GM18499 (cell line): ENCODE measurements around the gene CFAP20DC.
A peak's percentile ranks its signal among the peaks of the same experiment; 100 is the strongest.
"Not testable (repeated sequence)": the region's sequence is repeated elsewhere in the genome, so short reads cannot be mapped to it uniquely, and the experiment has no call there.

Experiments used
- ATAC-seq: cut with Tn5 transposase; IDR thresholded peaks from one replicate; pipeline ENCODE4 v1.9.1; 2021; ENCODE audit warnings: moderate number of reproducible peaks; ENCODE audit not compliant: insufficient read depth, unreplicated experiment

The CFAP20DC gene

DNA sequence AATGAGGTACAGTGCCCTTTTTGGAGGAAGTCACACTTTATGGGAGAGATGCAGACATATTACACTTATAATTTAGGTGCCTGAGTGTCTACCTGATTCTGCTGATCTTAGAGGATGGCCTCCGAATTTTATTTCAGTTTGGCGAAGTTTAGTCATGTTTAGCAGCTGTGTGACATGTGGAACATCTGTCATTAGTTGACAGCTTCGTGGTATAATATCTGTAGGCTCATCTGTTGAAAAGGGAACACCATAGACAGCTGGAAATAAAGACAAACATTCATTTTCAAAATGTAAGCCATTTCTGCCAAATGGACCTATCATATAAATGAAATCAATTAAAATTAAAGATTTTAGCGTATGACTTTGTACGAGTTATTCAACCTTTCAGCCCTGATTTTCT lies 165.4 kb downstream of the CFAP20DC start:
- no peak for ATAC-seq

- no peak for ATAC-seq
Observed at GRCh38 chr3:58880182-58880581, 169.6 kb downstream of the CFAP20DC start.

GRCh38 chr3:58874795-58875194 lies 175.0 kb downstream of the CFAP20DC start:
- ATAC-seq: peak; percentile 63

- peak; percentile 32 for ATAC-seq
Observed at GRCh38 chr3:58874248-58874741, 175.5 kb downstream of the CFAP20DC start.

- ATAC-seq: no peak
Observed at GRCh38 chr3:58868097-58868779, 181.6 kb downstream of the CFAP20DC start.

- no peak for ATAC-seq
Observed at GRCh38 chr3:58867621-58868020, 182.2 kb downstream of the CFAP20DC start.

DNA sequence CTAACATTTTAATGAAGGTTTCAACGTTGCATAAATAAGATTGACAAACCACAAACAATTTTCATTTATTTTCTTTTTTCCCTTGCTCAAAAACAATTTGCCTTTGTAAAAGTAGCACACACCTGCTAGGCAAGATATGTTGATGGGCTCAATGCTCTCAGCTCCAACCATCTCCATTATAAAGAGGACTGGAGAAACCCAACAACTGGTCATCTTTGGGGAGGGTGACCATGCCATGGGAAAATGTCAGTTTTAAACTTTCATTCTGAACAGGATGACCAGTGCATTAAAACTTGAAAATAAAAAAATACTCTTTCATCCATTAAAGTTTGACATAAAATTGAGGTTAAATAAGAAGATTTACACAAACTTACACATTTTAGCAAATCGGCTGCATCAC lies 183.7 kb downstream of the CFAP20DC start:
- no peak for ATAC-seq

GRCh38 chr3:58864480-58864879 lies 185.3 kb downstream of the CFAP20DC start:
- no peak for ATAC-seq

DNA sequence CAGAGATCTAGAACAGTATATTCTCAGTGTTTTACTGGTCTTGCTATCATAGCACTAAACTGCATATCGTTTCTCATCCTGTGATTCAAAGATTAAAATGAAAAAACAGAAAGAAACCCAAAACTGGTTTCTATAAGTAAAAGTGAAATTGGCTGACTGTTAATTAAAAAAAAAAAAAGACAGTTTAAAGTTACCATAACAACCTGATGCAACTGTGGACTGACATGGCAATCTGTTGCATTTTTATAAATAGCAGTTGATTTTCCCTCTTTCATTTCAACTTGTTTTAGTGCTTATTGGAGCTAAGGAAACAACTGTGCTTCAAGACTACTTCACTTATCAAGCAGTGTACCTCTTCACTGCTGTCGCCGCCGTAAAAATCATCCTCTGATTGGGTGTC lies 186.6 kb downstream of the CFAP20DC start:
- no peak for ATAC-seq

DNA sequence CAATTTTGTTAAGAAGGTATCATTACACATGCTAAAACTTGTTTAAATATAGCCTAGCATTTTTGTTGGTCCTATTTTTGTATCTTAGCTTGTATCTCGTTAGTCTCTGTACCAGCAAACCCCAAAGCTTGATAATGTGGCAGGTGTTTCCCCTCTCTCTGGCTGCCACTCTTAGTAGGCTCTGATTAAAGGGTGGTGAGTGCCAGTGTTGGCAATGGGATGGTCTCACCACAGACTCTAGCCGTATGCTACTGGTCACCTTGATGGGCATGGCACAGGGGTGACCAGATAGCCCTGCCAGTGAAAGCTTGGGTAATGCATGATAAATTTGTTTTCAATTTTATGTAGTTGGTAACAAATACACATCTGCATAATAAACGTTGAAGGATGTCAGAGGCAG lies 188.3 kb downstream of the CFAP20DC start:
- ATAC-seq: no peak

DNA sequence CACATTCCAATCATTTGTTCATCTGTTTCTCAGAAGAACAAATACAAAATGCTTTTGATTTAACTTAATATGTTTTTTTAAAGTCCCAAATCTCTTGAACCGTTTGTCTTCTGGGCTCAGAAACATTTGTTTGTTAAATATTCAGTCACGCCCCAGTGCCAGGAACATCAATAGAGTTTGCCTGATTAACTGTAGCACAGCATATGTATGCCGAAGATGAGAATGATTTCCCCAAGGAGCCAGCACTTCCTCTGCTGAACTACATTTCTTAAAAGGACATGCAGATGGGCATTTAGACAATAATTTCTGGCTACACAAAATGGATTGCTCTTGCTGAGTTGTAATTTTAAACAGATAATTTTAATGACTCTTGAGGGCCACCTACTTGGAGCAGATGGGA lies 191.7 kb downstream of the CFAP20DC start:
- ATAC-seq: no peak

GRCh38 chr3:58857402-58857801 lies 192.4 kb downstream of the CFAP20DC start:
- no peak for ATAC-seq

DNA sequence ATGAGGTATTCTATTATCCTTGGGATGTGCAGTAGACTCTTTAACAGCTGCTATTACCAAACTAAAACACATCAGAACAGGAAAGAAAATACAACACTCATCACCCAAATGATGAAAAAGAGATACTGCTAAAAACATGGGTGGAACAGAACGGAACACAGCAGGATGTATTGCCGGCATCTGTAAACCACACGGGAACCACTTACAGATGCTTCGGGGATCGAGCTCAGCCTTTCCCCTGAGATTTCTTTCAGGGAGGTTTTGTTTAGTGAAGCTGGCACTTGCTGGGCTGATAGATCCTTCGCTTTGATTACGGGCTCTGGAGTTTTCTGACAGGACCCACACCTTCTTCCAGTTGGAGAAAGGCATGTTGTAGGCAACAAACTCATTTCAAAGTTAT lies 201.0 kb downstream of the CFAP20DC start:
- ATAC-seq: no peak

GRCh38 chr3:58842050-58842747 lies 207.6 kb downstream of the CFAP20DC start:
- not testable (repeated sequence) for ATAC-seq

GRCh38 chr3:58840949-58841348 lies 208.9 kb downstream of the CFAP20DC start:
- ATAC-seq: no peak

DNA sequence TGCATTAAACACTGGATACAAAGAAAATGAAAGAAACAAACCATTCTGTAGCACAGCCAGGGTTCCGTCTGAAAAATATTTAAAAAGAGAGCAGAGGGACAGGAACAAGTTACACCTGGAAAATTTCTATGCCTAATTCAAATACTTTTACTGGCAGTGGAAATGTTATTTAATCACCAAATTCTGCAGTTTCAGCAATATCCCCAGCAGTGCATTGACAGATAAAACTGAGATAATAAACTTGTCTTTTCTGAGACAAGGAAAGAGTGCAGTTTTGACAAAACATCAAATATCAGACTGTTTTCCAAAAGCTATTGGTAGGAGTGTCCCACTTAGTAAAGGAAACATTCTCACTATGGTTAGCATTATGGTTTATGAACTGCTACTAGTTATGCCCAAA lies 209.9 kb downstream of the CFAP20DC start:
- ATAC-seq: no peak

DNA sequence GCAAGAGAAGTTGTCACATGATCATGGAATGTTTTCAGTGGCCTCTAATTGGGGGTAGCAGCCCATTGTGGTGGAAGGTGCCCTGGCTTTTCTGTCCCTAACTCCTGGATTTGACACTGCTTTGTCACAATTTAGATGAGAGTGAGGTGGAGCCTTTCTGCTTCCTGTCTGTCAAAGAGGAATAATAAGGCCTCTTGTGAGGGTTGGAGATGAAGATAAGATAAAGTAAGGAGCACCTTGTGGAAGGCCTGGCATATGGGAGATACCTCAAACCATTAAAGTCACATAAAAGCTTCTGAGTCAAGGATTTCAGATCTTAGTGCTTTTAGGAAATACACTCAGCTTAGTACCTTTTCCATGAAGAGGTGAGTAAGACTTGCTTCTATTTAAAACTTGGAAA lies 210.6 kb downstream of the CFAP20DC start:
- no peak for ATAC-seq

- no peak for ATAC-seq
Observed at GRCh38 chr3:58837856-58838255, 212.0 kb downstream of the CFAP20DC start.

DNA sequence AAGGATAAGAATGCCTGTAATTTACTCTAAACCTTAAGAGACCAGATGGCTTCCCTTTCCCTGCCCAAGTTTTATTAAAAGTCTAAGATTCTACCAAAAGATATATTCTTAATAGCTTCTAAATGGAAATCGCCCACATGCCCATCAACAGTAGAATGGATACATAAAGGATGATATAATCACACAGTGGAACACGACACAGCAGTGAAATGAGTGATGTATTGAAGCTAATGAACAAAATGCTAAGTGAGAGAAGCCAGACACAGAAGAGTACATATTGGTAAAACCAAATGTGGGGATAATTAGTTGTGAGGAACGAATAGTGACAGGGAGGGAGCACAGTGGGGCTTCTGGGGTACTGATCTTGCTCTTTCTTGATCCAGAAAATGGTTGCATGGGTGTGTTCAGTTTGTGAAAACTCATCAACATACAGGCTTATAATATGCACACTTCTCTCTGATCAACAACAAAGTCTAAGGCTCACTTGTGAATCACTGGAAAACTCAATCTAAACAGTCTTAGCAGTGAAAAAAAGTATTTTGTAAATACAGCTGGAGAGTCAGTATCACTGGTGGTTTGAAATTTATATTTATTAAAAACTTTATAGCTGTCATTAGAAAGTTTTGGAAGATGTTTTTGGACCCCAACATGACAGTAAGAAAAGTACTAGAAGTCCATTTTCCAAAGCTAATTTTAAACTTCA lies 212.5 kb downstream of the CFAP20DC start:
- ATAC-seq: no peak

- ATAC-seq: no peak
Observed at GRCh38 chr3:58835086-58835485, 214.7 kb downstream of the CFAP20DC start.

- ATAC-seq: no peak
Observed at GRCh38 chr3:58833491-58833890, 216.3 kb downstream of the CFAP20DC start.
